Myometrial cell (primary cell): Measurements from ENCODE around the gene TXNDC16. TPM values are rescaled to one million over a fixed set of nuclear protein-coding genes. Genes with fewer than 3 reads are reported as not detected.

Source experiments
- total RNA-seq: library from RNA; depleted of rRNA; stranded (reverse); fragments of >200 nt; gene quantifications from 2 replicates; pipeline ENCODE4 v1.2.3, GENCODE V29; 2015

The TXNDC16 gene
- total RNA-seq = 2.6 and 5.8 TPM in 2 replicates

GRCh38 chr14:52552063-52552988 is at the start of gene TXNDC16, which contains the start of gene GPR137C:
Gene TXNDC16, minus strand, starts transcription at chr14:52552505. Its CDS starts 8,948 bp downstream, at chr14:52543557.
Gene GPR137C, plus strand, starts transcription at chr14:52552836. Its CDS starts 312 bp downstream, at chr14:52553148.

Other genes starting within 250 kb of the TXNDC16 start
- gene PTGER2, start 238.2 kb downstream of the TXNDC16 start, total RNA-seq = 63.4 and 87.1 TPM in 2 replicates
- 0.29 and 0.35 TPM in 2 replicates for gene GPR137C, start 331 bp upstream of the TXNDC16 start, total RNA-seq
- 61.7 and 67.0 TPM in 2 replicates for gene ERO1A, start 143.1 kb upstream of the TXNDC16 start, total RNA-seq
- gene PSMC6, start 154.7 kb upstream of the TXNDC16 start, total RNA-seq = 112 TPM in 2 replicates
- gene STYX, start 177.7 kb upstream of the TXNDC16 start, total RNA-seq = 15.9 and 17.7 TPM in 2 replicates
- gene GNPNAT1, start 239.1 kb upstream of the TXNDC16 start, total RNA-seq = 29.1 and 34.6 TPM in 2 replicates